T-helper 22 cell (primary cell): ENCODE data around the gene TRIO.

Experiments
- DNase-seq: peaks from one replicate; pipeline ENCODE4 v3.0.0-alpha.2; 2020; ENCODE audit warnings: low read depth

TRIO gene

GRCh38 chr5:14488709-14489108 is 345.6 kb downstream of the TRIO start:
- DNase-seq = no peak

GRCh38 chr5:14489643-14490042 is 346.5 kb downstream of the TRIO start:
- no peak for DNase-seq

- DNase-seq = no peak
Measured at GRCh38 chr5:14490309-14490711, 347.2 kb downstream of the TRIO start.

DNA sequence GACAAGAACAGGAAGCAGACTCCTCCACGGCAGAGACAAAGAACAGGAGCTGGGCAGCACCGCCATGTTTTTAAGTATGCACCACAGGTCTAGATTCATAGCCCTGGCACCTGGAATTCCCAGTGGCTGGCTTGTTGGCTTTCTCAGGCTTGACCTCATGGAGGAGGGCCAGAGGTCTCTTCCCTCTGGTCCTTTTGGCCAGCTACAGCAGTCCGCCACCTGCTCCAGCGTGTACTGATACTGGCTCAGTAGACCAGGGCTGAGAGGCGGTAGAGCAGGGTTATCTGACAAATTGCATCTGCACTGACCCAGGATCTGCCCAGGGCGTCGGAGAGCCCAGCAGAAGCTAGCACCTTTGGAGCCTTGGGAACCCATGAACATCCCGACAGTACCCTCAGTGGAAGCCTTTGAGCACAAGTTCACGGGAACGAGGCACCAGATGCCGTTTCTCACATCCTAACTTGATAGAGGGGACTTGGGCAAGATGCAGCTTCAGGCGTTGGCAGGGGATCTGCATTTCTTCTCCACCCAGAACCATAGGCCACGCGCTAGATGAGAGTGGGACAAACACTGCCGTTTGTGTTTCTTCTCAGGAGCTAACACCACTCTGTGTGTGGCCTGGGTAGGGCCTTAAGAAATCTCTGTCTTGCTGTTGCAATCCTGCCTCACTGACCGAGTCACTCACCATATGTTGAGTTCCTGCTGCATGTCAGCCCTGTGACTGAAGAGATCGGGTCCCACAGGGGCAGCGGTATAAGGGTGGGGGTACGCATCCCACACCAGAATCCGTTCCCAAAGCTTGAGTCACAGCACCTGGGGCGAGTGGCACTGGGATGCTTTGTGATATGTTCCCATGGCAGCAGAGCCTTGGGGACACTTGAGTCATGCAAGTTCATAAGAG is 348.1 kb downstream of the TRIO start:
- DNase-seq = no peak

DNA sequence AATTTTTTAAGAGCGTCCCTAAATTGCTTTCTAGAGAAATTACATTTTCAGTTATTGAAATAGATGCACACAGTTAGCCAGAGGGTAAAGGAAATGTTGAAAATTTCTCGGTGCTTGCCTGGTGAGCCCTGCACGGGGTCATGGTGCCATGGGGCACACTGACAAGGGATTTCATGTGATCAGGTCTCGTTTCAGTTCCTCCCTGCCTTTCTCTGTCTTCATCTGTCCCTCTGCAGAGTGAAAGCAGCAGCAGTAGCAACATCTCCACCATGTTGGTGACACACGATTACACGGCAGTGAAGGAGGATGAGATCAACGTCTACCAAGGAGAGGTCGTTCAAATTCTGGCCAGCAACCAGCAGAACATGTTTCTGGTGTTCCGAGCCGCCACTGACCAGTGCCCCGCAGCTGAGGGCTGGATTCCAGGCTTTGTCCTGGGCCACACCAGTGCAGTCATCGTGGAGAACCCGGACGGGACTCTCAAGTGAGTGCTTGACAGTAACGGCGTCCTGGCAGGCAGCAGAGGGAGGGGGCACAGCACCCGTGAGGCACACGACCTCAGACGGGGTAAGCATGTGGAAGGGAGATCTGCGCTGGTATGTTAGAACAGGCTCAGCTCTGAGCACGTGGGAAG is 349.3 kb downstream of the TRIO start:
- no peak for DNase-seq

DNA sequence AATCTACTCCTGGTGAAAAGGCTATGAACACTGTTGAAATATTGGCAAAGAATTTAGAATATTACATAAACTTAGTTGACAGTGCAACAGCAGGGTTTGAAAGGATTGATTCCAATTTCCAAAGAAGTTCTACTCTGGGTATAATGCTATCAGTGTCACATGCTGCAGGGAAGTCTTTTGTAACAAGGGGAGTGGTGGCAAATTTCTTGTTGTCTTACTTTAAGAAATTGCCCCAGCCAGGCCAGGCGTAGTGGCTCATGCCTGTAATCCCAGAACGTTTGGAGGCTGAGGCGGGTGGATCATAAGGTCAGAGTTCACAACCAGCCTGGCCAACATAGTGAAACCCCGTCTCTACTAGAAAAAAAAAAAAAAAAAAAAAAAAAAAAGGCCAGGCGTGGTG is 352.2 kb downstream of the TRIO start:
- DNase-seq = no peak

- no peak for DNase-seq
Measured at GRCh38 chr5:14497311-14497710, 354.2 kb downstream of the TRIO start.

- no peak for DNase-seq
Measured at GRCh38 chr5:14501353-14502293, 358.5 kb downstream of the TRIO start.

GRCh38 chr5:14502294-14502690 is 359.1 kb downstream of the TRIO start:
- no peak for DNase-seq

- no peak for DNase-seq
Measured at GRCh38 chr5:14503017-14503680, 360.0 kb downstream of the TRIO start.

- no peak for DNase-seq
Measured at GRCh38 chr5:14503681-14504331, 360.7 kb downstream of the TRIO start.

DNA sequence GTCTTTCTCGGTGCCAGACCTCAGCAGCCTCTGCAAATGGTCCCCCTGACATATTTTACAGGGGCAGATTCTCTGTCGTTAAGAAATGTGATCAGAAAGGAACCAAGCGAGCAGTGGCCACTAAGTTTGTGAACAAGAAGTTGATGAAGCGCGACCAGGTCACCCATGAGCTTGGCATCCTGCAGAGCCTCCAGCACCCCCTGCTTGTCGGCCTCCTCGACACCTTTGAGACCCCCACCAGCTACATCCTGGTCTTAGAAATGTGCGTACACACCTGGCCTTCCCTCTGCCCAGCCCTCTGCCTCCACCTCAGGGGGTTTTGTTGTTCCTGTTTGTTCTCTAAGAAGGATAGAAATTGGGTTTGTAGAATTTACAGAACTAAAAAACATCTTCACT is 361.2 kb downstream of the TRIO start:
- DNase-seq = no peak

- DNase-seq = no peak
Measured at GRCh38 chr5:14504816-14505215, 361.7 kb downstream of the TRIO start.

DNA sequence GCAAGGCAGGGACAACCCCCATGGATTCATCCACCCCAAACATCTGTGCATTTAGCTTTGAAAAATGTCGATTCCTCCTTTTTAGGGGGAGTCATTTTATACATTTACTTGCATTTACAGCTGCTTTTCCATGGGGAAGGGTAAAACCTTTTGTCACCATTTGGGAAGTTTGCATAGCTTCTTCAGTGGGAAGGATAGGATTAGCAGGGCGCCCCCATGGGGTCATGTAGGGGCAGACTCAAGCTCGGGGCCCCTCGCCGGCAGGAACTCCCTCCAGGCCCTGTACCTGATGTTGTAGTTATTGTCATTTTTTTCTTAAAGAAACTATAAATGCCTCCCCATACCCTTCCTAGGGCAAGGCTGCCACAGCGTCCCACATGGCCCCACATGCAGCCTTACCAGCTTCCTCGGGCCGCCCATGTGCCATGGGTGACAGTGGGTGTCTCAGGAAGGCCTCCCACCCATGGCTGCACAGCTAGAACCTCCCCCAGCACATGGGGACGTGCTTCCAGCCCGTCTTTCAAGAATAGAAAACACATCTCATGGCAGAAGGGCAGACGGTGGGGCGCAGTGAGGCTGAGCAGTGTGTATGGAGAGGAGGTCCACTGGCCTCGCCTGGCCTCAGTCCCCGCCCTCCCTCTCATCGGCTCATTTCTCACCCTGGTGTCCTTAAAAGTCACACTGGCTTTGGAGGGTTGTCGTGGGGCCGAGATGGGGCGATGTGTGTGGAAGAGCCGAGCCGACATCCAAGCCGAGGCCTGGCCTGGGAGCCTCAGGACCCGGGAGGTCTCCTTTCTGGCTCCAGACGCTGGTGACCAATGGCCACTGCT is 362.4 kb downstream of the TRIO start:
- DNase-seq = no peak

GRCh38 chr5:14506140-14506538 is 363.0 kb downstream of the TRIO start:
- no peak for DNase-seq

DNA sequence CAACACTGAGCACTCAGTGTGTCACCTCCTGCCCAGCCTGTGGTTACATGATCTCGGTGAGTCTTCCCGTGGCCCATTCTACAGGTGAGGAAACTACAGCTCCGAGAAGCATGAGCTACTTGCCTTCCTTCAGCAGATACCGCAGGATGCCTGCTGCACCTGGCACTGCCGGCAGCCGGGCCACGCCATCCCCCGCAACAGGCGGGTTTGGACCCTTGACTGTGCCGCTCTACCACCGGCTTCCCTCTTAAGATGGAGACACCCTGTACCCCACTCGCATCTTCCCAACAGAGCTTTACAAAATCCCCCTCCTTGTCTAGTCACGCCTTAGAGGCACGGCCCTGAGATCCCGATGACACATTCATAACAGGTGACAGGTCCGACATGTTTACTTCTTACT is 363.5 kb downstream of the TRIO start:
- DNase-seq = no peak

DNA sequence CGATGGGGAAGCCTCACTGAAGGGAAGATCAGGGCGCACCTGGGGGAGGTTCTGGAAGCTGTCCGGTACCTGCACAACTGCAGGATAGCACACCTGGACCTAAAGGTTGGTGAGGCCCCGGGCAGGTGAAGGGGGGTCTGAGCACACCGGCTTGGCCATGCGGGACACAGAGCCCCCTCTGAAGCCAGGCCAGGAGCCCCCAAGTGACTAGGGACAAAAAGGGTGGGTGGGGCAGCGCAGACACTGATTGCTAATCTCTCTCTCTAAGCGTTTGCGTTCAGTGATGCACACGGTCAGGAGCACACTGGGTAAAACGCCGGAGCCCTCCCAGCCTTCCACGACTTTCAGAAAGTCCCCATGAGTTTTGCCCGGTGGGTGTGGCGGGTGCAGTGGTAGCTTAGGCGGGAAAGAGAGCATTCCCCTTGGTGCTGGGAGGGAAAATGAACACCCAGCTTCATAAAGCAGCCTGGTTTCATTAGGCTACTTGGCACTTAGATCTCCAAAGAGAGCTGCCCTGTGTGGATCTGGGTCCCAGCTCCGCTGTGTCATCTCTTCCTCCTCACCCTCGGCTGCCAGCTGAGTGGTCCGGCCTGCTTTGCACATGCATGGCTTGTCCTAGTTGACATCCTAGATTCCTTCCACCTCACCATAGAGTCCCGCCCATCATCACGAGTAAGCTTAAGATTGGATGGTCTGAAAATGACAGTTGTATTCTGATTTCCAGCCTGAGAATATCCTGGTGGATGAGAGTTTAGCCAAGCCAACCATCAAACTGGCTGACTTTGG is 364.2 kb downstream of the TRIO start:
- DNase-seq = no peak

GRCh38 chr5:14508046-14508445 is 364.9 kb downstream of the TRIO start:
- no peak for DNase-seq

DNA sequence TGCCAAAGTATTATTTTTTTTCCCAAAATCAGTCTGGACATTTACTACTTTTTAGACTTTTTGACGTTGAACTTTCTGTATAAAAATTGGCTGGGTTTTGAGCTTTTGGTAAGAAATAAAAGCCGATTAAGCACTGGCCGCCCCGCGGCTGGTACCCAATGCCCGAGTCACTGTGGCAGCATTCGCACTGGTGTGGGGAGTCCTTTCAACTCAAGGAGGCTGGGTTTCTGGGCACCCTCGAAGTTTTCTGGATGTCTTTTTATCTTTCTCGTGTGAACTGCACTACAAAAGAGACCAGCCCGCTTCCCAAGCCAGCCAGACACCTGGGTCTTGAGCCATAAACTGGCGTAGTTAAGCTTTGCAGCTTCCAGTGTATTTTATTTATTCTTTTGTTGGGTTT is 366.4 kb downstream of the TRIO start:
- no peak for DNase-seq
